Heart left ventricle (tissue), 16 donors: ENCODE results near the gene MVB12B. TPM values are rescaled to one million over a fixed set of nuclear protein-coding genes. Genes with fewer than 3 reads are reported as not detected.
A peak's percentile ranks its signal among the peaks of the same experiment; 100 is the strongest.

Experiments
- ATAC-seq, 4 donors: fragments of 200-7000 bp; cut with Tn5 transposase; one replicate each; pipeline ENCODE4 v1.9.1; 2020 to 2022; ENCODE audit warnings: moderate library complexity in 4 of 4, mild to moderate bottlenecking in 3 of 4, moderate number of reproducible peaks in 1 of 4
- DNase-seq, 5 donors: peaks; one replicate each; pipeline ENCODE4 v3.0.0-alpha.2; 2020
- H3K27ac ChIP-seq, 12 donors: fragments of 200-600 bp; sonication (generic) in 4 of 12; one replicate each; pipeline versions ENCODE4 v1.5.0 to v1.8.0; 2016 to 2022; ENCODE audit warnings: mild to moderate bottlenecking in 2 of 12
- H3K27me3 ChIP-seq, 9 donors: fragments of 200-600 bp; sonication (generic) in 2 of 9; one replicate each; pipeline versions ENCODE4 v1.5.1 to v1.8.0; 2016 to 2022; ENCODE audit warnings: mild to moderate bottlenecking in 3 of 9
- H3K36me3 ChIP-seq, 9 donors: fragments of 200-600 bp; sonication (generic) in 2 of 9; one replicate each; pipeline versions ENCODE4 v1.5.0 to v1.8.0; 2018 to 2022; ENCODE audit warnings: mild to moderate bottlenecking in 2 of 9
- H3K4me1 ChIP-seq, 12 donors: fragments of 200-600 bp; sonication (generic) in 4 of 12; one replicate each; pipeline versions ENCODE4 v1.5.0 to v1.8.0; 2016 to 2022; ENCODE audit warnings: mild to moderate bottlenecking in 3 of 12
- H3K4me3 ChIP-seq, 12 donors: fragments of 200-600 bp; sonication (generic) in 4 of 12; one replicate each; pipeline versions ENCODE4 v1.5.0 to v1.8.0; 2017 to 2022; ENCODE audit warnings: mild to moderate bottlenecking in 9 of 12, moderate library complexity in 4 of 12
- H3K9me3 ChIP-seq, 12 donors: fragments of 200-600 bp; sonication (generic) in 4 of 12; one replicate each; pipeline versions ENCODE4 v1.5.0 to v1.8.0; 2016 to 2022; ENCODE audit warnings: mild to moderate bottlenecking in 1 of 12
- CTCF ChIP-seq, 12 donors: fragments of 200-600 bp; sonication (generic) in 4 of 12; IDR thresholded peaks; one replicate each; pipeline versions ENCODE4 v1.5.0 to v1.8.0; 2018 to 2022; ENCODE audit warnings: antibody characterized with exemption in 12 of 12, mild to moderate bottlenecking in 5 of 12
- POLR2A ChIP-seq, 2 donors: fragments of 450-650 bp; IDR thresholded peaks; one replicate each; pipeline ENCODE4 v1.6.1; 2017; ENCODE audit warnings: antibody characterized with exemption in 2 of 2, mild to moderate bottlenecking in 2 of 2, moderate library complexity in 2 of 2
- WGBS, 4 donors: extraction: QIAGEN DNeasy Blood & Tissue Kit in 2 of 4; methylation state at CpG; one replicate each; pipeline versions ENCODE4 v1.1.5 to v1.1.7; 2013 to 2018; 5-methylcytosine and 5-hydroxymethylcytosine counted together
- intact Hi-C, 10 donors: fragments of 100-400 bp; cut with DNase I; formaldehyde crosslinking; loops; one replicate each; pipeline versions ENCODE4 v1.11.1 to v1.14.2; 2022
- polyA plus RNA-seq, 2 donors: library from polyadenylated mRNA; stranded (reverse); fragments of 200-250 nt; gene quantifications; one replicate each; pipeline ENCODE4 v1.2.3, GENCODE V29; 2013
- total RNA-seq, 9 donors: library from RNA; depleted of rRNA in 2 of 9; stranded (reverse); fragments of >200 nt in 2 of 9; fragmentation: NEBNext Ultra II Directional in 3 of 9; extraction: Animal tissue kit (Norgen Biotek cat#: 25700) in 3 of 9; gene quantifications; one replicate each; pipeline versions ENCODE4 v1.1.0 to v1.2.4, GENCODE V29; 2016 to 2023
- donor health status: ischemic (EF 13 %, LVEDD 7.1; RV severe dilation, severe dysfunction).
- donor health status: healthy with polysubstance abuse.
- donor health status: DM: no; HTN: yes; CAD: no.
- donor health status: DM: no; HTN: no; CAD: no.
- donor health status: ischemic (EF 25% LVEDD 6.9; RV normal size, moderate dysfunction).
- donor health status: ischemic (EF 25% LVEDD 5.7; RV mildly dilated, moderate dysfunction).
- donor health status: healthy.
- donor health status: DM: yes; HTN: yes; CAD: no.
- donor health status: ischemic (EF 35%, LVEDD 5.7; RV mildly dilated, moderate dysfunction).
- donor health status: nonischemic (EF 11% LVEDD 7.7; RV severe dilation, severe dysfunction).
- donor health status: DM: yes; HTN: yes; CAD: no.
- donor health status: PGD.
- donor health status: ischemic (EF 29% LVEDD 5.4; RV normal size, mild dysfunction).
- donor health status: nonischemic (EF 23%, LVEDD 6.1; RV moderate dilation, normal function).

MVB12B gene
- total and polyA plus RNA-seq, 11 donors, result 4.9 to 16.2 (median 11.0) TPM

GRCh38 chr9:126317513-126317912, 9.1 kb upstream of the MVB12B start:
- no peaks in the 10 kb centered on the region for H3K36me3 ChIP-seq
- H3K4me3 ChIP-seq, result no peak overlapping the region
- H3K27ac ChIP-seq, result no peak overlapping the region
- DNase-seq (no peak), ATAC-seq (peak in 1 of 4 donors; percentile 72)
- H3K4me1 ChIP-seq, result peaks cover 0 to 4% (median 0%) of the 10 kb centered on the region in 12 donors
- intact Hi-C loops, result loop anchor here in 8 of 10 donors (2.0 to 5.0 kb wide), 3 partner anchors 80 to 175 kb away; no protein-coding TSS in a partner anchor
- no peaks in the 10 kb centered on the region for H3K9me3 ChIP-seq
- WGBS, 4 donors, result 72 to 91% (median 88%) methylated on average over 4 of the region's 4 CpGs
- TF ChIP-seq CTCF (IDR thresholded peaks at IDR 0.05), result peak in 10 of 12 donors; percentile 17 to 49 (median 39)
- no peak for TF ChIP-seq POLR2A (IDR thresholded peaks at IDR 0.05)
- no peaks in the 10 kb centered on the region for H3K27me3 ChIP-seq

- intact Hi-C loops, result loop anchor here in 7 of 10 donors (5.0 kb wide), 2 partner anchors 78 to 173 kb away; no protein-coding TSS in a partner anchor
Observed at GRCh38 chr9:126318858-126319257, 7.8 kb upstream of the MVB12B start.

GRCh38 chr9:126319671-126320070, 7.0 kb upstream of the MVB12B start:
- intact Hi-C loops, result loop anchor here in 7 of 10 donors (5.0 kb wide), 3 partner anchors 73 to 173 kb away; no protein-coding TSS in a partner anchor

More at GRCh38 chr9:126318858-126319257, 7.8 kb upstream of the MVB12B start:
- no peak for ATAC-seq
- H3K27ac ChIP-seq, result no peak overlapping the region
- peaks cover 0 to 5% (median under 1%) of the 10 kb centered on the region in 12 donors for H3K9me3 ChIP-seq
- H3K4me1 ChIP-seq, result peaks cover 0 to 4% (median 0%) of the 10 kb centered on the region in 12 donors
- no peak for DNase-seq
- 92 to 96% (median 94%) methylated on average over 6 of the region's 6 CpGs for WGBS, 4 donors
- H3K36me3 ChIP-seq, result no peaks in the 10 kb centered on the region
- no peak overlapping the region for H3K4me3 ChIP-seq
- H3K27me3 ChIP-seq, result no peaks in the 10 kb centered on the region
- TF ChIP-seq POLR2A (IDR thresholded peaks at IDR 0.05), result no peak
- TF ChIP-seq CTCF (IDR thresholded peaks at IDR 0.05), result no peak

More at GRCh38 chr9:126319671-126320070, 7.0 kb upstream of the MVB12B start:
- peaks cover 0 to 4% (median 0%) of the 10 kb centered on the region in 12 donors for H3K4me1 ChIP-seq
- no peak for ATAC-seq
- H3K36me3 ChIP-seq, result no peaks in the 10 kb centered on the region
- H3K27ac ChIP-seq, result no peak overlapping the region
- WGBS, 4 donors, result 86 to 94% (median 89%) methylated on average over 5 of the region's 5 CpGs
- no peak for TF ChIP-seq POLR2A (IDR thresholded peaks at IDR 0.05)
- TF ChIP-seq CTCF (IDR thresholded peaks at IDR 0.05), result no peak
- peaks cover 0 to 13% (median 7%) of the 10 kb centered on the region in 12 donors for H3K9me3 ChIP-seq
- H3K4me3 ChIP-seq, result no peak overlapping the region
- no peaks in the 10 kb centered on the region for H3K27me3 ChIP-seq
- no peak for DNase-seq
